GM12865 (cell line): ENCODE measurements around the gene FIGN.

Experiments
- DNase-seq: peaks from one replicate; pipeline ENCODE4 v3.0.0; 2010; ENCODE audit warnings: low read depth
- H3K4me3 ChIP-seq: 2 replicates; pipeline ENCODE4 v1.5.1; 2011; ENCODE audit warnings: mild to moderate bottlenecking, low read depth, low read length, control low read depth
- TF ChIP-seq, protein P1 (sequence below): IDR thresholded peaks from 2 replicates; pipeline ENCODE4 v1.5.1; 2011; ENCODE audit warnings: low read length, control low read depth, low read depth, inconsistent platforms; ENCODE audit not compliant: insufficient read depth; ENCODE audit errors: missing control alignments

FIGN gene

DNA sequence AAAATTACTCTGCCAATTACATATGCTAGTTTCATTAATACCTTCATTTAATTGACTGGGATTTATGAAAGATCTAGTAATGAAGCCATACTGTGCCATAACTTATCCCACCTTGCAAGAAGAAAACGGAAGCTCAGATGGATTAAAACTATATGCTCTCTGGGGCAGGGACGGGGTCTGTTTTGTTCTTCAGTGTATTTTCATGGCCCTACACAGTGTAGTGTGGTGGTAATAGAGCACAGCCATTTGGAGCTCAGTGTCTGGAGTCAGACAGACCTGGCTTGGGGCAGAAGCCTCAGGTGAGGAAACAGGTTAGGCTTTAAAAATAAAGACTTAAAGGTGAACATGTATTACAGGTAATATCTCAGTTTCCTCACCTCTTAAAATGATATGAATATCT is 62.3 kb downstream of the FIGN start:
- H3K4me3 ChIP-seq, result no peak overlapping the region
- TF ChIP-seq, protein P1, sequence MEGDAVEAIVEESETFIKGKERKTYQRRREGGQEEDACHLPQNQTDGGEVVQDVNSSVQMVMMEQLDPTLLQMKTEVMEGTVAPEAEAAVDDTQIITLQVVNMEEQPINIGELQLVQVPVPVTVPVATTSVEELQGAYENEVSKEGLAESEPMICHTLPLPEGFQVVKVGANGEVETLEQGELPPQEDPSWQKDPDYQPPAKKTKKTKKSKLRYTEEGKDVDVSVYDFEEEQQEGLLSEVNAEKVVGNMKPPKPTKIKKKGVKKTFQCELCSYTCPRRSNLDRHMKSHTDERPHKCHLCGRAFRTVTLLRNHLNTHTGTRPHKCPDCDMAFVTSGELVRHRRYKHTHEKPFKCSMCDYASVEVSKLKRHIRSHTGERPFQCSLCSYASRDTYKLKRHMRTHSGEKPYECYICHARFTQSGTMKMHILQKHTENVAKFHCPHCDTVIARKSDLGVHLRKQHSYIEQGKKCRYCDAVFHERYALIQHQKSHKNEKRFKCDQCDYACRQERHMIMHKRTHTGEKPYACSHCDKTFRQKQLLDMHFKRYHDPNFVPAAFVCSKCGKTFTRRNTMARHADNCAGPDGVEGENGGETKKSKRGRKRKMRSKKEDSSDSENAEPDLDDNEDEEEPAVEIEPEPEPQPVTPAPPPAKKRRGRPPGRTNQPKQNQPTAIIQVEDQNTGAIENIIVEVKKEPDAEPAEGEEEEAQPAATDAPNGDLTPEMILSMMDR, result no peak
- no peak for DNase-seq

DNA sequence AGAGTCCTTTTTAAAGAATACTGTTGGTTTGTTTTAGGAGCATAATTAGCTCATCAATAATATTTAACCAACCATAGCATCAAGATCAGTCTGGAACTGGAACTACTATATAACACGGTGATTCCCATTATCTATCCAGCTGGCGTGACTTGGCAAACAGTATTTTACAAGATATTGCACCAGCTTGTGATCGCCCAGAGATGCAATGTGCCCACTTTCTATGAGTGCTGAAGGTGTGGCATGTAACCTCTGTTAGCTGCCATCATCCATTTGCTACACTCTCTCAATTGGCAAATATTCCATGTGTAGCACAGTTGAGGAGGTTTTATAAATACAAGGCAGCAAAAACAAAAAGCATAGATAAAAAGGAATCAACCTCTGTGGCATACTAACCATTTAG is 64.9 kb downstream of the FIGN start:
- no peak overlapping the region for H3K4me3 ChIP-seq
- TF ChIP-seq, protein P1, result no peak
- DNase-seq, result no peak

DNA sequence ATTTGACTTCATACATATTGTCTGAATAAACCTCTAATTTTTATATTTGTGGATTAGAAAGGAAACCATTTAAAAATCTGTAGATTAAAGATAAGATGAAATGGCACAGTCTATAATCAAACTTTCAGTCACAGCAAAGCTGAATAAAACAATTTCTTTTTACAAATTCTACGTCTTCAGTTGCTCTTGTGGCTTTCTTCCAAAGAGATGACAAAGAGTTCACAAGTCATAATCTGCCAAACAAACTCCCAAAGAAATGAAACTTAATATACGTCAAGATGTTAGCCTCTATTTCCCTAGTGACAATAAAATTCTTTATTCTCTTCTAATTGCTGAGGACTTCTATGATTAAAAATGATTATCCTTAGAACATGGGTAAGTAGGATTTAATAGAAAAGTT is 66.3 kb downstream of the FIGN start:
- H3K4me3 ChIP-seq, result no peak overlapping the region
- DNase-seq, result no peak
- TF ChIP-seq, protein P1, result no peak

- no peak for DNase-seq
- H3K4me3 ChIP-seq, result no peak overlapping the region
- TF ChIP-seq, protein P1, result no peak
These were observed 68.5 kb downstream of the FIGN start for GRCh38 chr2:163667064-163667887.

GRCh38 chr2:163665817-163666216 is 70.0 kb downstream of the FIGN start:
- DNase-seq, result no peak
- TF ChIP-seq, protein P1, result no peak
- H3K4me3 ChIP-seq, result no peak overlapping the region

DNA sequence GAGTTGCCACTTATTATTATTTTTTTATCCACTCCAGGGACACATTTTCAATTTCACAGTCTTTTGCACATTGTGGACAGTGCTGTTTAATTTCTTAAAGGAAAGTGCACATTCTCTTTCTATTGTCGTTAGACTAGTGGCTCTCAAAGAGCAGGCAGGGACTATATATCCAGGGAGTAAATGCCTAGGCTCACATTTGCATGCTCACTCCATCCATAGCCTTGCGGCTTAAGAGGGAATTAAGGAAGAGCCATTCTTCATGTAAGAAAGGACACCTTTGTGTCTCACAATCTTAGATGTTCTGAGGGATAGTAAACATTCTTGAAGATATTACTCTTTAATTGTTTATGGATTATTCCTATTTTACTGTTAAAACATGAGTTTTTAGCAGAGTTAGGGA is 70.8 kb downstream of the FIGN start:
- TF ChIP-seq, protein P1, result no peak
- H3K4me3 ChIP-seq, result no peak overlapping the region

DNA sequence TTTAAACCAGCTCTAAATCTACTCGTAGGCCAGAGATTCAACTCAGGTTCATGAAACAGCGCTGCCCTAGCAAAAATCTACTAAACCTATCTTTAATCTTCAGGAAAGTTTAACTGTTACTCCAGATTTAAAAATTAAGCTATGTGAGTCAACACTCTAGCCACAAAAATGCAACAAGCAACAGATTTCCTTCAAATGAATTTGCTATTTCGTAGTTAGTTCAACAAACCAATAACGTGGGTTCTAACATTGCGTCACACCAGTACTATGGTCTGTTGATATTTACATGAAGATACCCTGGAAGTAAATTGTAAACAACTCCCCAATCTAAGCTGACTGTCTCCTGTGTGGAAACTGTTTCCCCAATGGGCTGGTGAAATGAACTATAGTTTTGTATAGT is 71.2 kb downstream of the FIGN start:
- no peak overlapping the region for H3K4me3 ChIP-seq
- DNase-seq, result no peak
- TF ChIP-seq, protein P1, result no peak

More for the DNA sequence above, 70.8 kb downstream of the FIGN start:
- no peak for DNase-seq
